GM18873 (cell line): Measurements from ENCODE around the gene GJA5.

ENCODE experiments used
- ATAC-seq: cut with Tn5 transposase; IDR thresholded peaks from one replicate; pipeline ENCODE4 v1.9.1; 2021; ENCODE audit warnings: mild to moderate bottlenecking, moderate library complexity, moderate number of reproducible peaks; ENCODE audit not compliant: unreplicated experiment, low FRiP score

GJA5 gene

GRCh38 chr1:147768101-147768500 lies 7.7 kb upstream of the GJA5 start:
- no peak for ATAC-seq

- ATAC-seq = no peak
Observed at GRCh38 chr1:147762233-147763024, 2.0 kb upstream of the GJA5 start.

GRCh38 chr1:147758379-147759100 lies 1.9 kb downstream of the GJA5 start:
- ATAC-seq = no peak

GRCh38 chr1:147757015-147757990 lies 3.1 kb downstream of the GJA5 start:
- no peak for ATAC-seq

- no peak for ATAC-seq
Observed at GRCh38 chr1:147756341-147756740, 4.1 kb downstream of the GJA5 start.

- ATAC-seq = no peak
Observed at GRCh38 chr1:147754661-147755060, 5.7 kb downstream of the GJA5 start.

- no peak for ATAC-seq
Observed at GRCh38 chr1:147753081-147753480, 7.3 kb downstream of the GJA5 start.

- no peak for ATAC-seq
Observed at GRCh38 chr1:147752511-147752910, 7.9 kb downstream of the GJA5 start.

- no peak for ATAC-seq
Observed at GRCh38 chr1:147751346-147751745, 9.1 kb downstream of the GJA5 start.

- ATAC-seq = no peak
Observed at GRCh38 chr1:147750618-147751217, 9.7 kb downstream of the GJA5 start.

GRCh38 chr1:147749792-147750191 lies 10.6 kb downstream of the GJA5 start:
- ATAC-seq = no peak

GRCh38 chr1:147748676-147749350 lies 11.6 kb downstream of the GJA5 start:
- ATAC-seq = no peak

- no peak for ATAC-seq
Observed at GRCh38 chr1:147747966-147748365, 12.4 kb downstream of the GJA5 start.

- ATAC-seq = no peak
Observed at GRCh38 chr1:147745271-147745670, 15.1 kb downstream of the GJA5 start.

GRCh38 chr1:147741065-147741464 lies 19.3 kb downstream of the GJA5 start:
- ATAC-seq = no peak

- ATAC-seq = no peak
Observed at GRCh38 chr1:147740391-147740790, 20.0 kb downstream of the GJA5 start.

GRCh38 chr1:147738739-147739476 lies 21.5 kb downstream of the GJA5 start:
- no peak for ATAC-seq

- no peak for ATAC-seq
Observed at GRCh38 chr1:147738129-147738528, 22.3 kb downstream of the GJA5 start.

GRCh38 chr1:147736883-147737282 lies 23.5 kb downstream of the GJA5 start:
- ATAC-seq = no peak
